ENCODE results near the gene CALCOCO1.
A peak's percentile ranks its signal among the peaks of the same experiment; 100 is the strongest.
"Not testable (repeated sequence)": the region's sequence is repeated elsewhere in the genome, so short reads cannot be mapped to it uniquely, and the experiment has no call there.

CALCOCO1 gene

GRCh38 chr12:53733051-53733806 lies 6.0 kb upstream of the CALCOCO1 start:
- no peak for DNase-seq

GRCh38 chr12:53729644-53730043 lies 2.4 kb upstream of the CALCOCO1 start:
- DNase-seq = no peak

DNA sequence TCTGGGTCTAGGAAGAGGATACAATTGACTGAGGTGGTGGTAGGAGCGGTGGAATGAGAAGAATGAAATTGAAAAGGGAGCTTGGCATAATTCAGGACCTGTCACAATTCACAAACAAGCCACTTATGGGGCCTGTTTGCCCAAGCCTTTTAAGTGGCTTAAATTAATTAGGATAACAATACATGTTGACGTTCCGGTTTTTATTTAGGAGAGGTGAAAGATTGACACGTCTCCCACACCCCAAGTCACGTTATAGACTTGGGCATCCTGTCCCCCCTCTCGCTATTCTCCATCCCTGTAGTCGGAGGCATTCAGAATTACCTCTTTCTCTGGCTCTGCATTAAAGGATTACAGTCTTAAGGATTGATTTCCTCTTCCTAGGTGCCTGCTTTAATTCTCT lies 954 bp upstream of the CALCOCO1 start:
- no peak for DNase-seq

DNA sequence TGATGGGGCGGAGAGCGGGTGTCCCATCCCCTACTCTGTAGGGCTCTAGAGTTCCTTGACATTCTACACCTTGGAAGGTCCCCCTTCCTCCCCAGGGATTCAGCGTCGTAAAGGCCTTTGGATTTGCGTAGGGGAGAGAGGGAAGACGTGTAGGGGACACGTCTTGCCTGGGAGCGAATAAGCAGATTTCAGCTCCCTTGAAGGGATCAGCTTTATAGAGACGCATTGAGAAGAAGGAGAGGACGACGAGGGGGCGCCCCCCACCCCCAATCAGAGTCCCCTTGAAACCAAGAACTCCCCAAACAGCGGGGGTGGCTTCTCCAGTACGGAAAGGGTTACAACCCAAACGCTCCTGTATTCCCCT lies 324 bp downstream of the CALCOCO1 start:
- no peak for DNase-seq

DNA sequence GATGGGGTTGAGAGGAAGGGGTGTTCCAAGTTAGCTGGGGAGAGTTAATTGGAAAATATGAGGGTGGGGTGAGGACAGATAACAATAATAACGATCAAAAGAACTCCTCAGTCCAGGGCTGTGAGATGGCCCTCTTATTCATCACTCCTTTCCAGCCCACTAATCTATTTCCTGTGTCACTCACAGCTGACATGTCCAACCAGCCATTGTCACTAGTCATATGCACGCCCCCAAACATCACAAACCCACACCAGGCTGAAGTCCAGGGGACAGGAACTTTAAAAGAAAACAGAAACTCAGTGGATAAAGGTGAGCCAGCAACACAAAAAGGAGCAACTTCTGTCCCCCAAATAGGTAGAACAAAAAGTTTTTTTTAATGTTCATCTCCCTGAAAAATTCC lies 911 bp downstream of the CALCOCO1 start:
- no peak for DNase-seq

- no peak for DNase-seq
Observed at GRCh38 chr12:53725824-53726223, 1.4 kb downstream of the CALCOCO1 start.

DNA sequence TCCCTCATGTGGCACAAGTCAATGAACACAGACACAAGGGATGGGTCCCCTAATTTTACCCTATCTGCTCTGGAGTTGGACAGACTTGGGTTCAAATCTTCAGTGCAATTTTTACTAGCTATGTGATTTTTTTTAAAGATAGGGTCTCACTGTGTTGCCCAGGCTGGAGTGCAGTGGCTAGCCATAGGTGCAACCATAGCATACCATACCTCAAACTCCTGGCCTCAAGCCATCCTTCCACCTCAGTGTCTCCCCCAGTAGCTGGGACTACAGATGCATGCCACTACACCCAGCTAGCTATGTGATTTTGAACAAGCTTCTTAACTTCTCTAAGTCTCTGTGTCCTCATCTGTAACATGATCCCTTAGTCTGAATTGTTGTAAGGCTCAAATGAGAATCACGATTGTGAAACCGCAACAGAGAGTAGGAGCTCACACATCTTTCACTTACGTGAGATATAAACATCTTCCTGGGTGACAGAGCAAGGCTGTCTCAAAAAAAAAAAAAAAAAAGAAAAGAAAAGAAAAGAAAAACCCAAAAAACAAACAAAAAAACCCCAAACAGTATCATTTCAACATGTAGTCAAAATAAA lies 4.7 kb downstream of the CALCOCO1 start:
- no peak for DNase-seq

DNA sequence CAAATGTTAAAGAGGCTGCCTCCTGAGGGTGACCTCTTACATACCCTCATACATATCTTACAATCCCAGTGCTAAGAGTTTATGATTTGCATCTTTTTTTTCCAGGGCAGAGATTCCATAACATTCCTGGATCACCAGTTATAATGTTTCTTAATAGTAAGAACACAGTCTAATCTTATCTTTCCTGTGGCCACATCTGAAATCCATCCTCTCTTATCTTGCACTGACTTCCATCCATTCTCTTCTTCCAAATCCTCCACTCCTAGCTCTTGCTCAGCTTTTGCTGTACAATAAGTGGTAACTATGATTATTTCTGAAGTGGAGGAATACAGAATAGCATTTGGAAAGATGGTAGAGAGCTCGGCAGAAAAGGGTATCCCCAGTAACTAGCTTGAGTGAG lies 6.3 kb downstream of the CALCOCO1 start:
- no peak for DNase-seq

DNA sequence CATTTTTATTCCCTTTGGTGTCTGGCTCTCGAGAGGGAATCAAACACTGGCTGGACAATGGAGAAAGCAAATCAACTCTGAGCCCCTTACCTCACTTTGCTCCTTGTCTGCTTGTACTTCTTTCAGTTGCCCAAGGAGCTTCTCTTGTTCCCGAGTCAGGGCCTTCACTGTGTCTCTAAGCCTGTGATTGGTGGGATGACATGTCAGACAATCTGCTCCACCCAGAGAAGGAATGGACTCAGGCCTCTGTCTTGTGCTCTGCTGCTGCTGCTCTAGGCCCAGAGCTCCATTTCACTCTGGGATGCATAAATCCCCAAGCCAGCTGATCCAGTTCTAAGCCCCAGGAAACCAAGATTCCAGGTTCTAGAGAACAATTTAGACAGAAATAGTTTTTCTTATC lies 7.6 kb downstream of the CALCOCO1 start:
- no peak for DNase-seq

- not testable (repeated sequence) for DNase-seq
Observed at GRCh38 chr12:53718567-53718966, 8.7 kb downstream of the CALCOCO1 start.

- no peak for DNase-seq
Observed at GRCh38 chr12:53717319-53717718, 9.9 kb downstream of the CALCOCO1 start.

DNA sequence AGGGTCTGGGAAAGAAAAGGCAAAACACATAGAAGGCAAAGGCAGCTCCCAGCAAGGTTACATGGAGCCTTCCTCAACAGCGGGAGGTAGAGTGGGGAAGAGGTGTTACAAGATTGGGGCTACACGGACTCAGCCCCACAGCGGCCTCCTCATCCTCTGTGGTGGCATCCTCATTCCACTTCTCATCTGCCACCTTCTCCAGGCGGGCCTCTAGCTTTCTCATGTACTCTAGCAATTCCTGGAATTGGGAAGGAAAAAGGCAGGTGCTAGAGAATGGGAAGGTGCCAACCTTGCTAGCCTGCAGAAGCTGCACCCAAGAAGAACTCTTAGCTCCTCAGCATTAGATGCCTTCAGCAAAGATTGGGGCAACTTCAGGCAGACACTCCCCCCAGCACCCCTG lies 13.2 kb downstream of the CALCOCO1 start:
- DNase-seq = no peak

- no peak for DNase-seq
Observed at GRCh38 chr12:53713516-53713915, 13.7 kb downstream of the CALCOCO1 start.

- DNase-seq = no peak
Observed at GRCh38 chr12:53712059-53712643, 15.1 kb downstream of the CALCOCO1 start.

DNA sequence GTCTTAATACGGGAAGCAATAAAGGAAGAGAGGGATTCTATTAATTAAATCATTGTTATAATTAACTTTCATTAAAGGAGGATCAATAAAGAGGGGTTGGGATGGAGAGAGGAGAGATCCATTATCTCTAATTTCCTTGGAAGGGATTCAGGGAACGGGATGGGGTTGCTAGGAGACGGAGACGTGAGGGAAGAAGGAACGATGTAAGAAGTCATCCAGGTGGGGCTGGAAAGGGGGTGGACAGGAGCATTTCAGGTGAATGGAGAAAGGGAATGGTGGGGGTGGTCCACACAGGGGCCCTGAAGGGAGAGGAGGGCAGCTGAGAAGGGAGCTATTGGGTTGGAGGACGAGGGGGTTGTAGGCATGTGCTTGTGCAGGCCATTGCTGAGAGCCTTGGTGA lies 17.2 kb downstream of the CALCOCO1 start:
- no peak for DNase-seq

DNA sequence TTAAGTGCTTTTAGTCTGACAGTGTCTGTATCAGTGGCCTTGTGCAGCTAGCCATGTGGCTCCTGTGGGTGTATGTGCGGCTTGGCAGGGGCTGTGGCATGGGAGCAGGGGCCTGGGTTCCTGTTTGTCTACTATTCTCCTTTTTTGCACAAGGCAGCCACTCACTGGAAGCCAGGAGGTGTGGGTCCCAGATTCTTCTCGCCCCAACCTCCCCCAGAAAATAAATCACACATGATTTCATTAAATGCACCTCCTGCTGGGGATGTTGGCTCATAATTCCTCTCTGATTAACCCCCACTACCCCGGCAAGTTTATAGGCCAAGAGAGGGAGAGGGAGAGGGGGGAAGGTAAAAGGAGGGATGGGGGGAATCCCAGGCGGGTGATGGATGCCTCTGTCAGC lies 17.6 kb downstream of the CALCOCO1 start:
- no peak for DNase-seq

- DNase-seq = no peak
Observed at GRCh38 chr12:53706080-53706479, 21.2 kb downstream of the CALCOCO1 start.

- DNase-seq = no peak
Observed at GRCh38 chr12:53703756-53704155, 23.5 kb downstream of the CALCOCO1 start.

DNA sequence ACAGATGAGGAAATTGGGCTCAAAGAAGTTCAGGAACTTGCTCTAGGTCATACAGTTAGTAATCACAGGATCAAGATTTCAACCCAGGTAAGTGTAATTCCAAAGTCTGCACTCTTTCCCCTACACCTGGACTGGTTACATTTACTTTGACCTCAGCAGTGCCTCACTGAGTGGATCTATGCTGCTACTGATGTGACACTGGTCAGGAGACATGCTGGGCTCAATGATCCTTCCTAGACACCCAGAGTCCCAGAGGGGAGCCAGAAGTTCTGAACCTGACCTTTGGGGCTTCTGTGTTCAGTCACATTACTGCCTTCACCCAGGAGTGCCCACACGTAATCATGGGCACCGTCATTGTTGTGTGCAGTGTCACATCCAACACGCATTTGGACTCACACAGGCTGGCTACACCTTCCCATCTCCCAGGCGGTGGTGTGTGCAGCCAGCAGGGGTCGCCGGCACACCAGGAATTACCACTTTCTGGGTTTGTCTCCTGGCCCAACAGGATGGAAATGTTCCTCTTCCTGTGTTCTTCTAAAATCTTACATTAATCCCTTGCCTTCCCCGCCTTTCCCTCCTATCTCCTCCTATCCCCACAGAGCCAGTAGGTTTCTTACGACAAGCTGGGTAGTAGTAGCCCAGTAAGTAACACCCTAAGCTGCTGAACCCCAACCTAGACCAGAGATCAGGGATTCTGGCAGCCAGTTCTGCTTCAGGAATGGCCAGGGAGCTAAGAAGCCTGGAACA lies 25.6 kb downstream of the CALCOCO1 start:
- peak; percentile 88 for DNase-seq

- no peak for DNase-seq
Observed at GRCh38 chr12:53700567-53700966, 26.7 kb downstream of the CALCOCO1 start.

- DNase-seq = no peak
Observed at GRCh38 chr12:53699678-53700025, 27.6 kb downstream of the CALCOCO1 start.

DNA sequence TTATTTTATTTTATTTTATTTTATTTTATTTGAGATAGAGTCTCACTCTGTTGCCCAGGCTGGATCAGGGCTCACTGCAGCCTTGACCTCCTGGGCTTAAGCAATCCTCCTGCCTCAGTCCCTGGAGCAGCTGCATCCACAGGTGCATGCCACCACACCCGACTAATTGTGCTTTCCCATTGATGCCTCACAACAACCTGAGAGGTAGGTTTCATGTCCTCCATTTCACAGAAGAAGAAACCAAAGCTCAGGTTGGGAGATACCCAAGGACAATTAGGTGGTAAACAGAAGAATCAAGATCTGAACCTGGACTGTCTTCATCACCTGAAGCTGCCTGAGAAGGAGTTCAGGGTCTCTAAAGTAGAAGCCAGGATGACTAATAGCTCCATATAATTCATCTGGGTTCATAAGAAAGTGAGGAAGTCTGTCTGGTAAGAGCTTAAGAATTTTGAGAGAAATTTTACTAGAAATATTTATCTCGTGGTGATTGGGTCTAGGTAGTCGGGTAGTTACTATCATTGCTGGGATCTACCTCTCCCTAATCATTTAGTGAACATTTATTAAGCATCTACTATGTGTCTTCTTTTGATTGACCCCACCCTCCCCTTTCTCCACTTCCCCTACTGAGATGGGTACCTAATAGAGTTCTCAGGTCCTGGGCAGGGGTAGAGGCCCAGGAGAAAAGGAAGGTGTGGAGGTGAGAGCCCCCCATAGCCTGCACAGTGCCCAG lies 28.1 kb downstream of the CALCOCO1 start:
- no peak for DNase-seq

GRCh38 chr12:53696655-53697331 lies 30.5 kb downstream of the CALCOCO1 start:
- DNase-seq = no peak
